Right ventricle myocardium inferior (tissue), 1 donor: ENCODE results near the gene SLC25A21. TPM values are rescaled to one million over a fixed set of nuclear protein-coding genes. Genes with fewer than 3 reads are reported as not detected.
"Not testable (repeated sequence)": the region's sequence is repeated elsewhere in the genome, so short reads cannot be mapped to it uniquely, and the experiment has no call there.

Experiments used
- ATAC-seq: fragments of 200-7000 bp; cut with Tn5 transposase; one replicate; pipeline ENCODE4 v1.9.1; 2020; ENCODE audit warnings: mild to moderate bottlenecking, moderate library complexity
- DNase-seq: peaks from one replicate; pipeline ENCODE4 v3.0.0; 2021; ENCODE audit errors: missing footprints
- intact Hi-C: fragments of 100-400 bp; cut with DNase I; formaldehyde crosslinking; loops from one replicate; pipeline ENCODE4 v1.11.0; 2022
- total RNA-seq: library from RNA; stranded (reverse); fragmentation: NEBNext Ultra II Directional; extraction: Animal tissue kit (Norgen Biotek cat#: 25700); gene quantifications from one replicate; pipeline ENCODE4 v1.2.1, GENCODE V29; 2021
- donor health status: DM: no; HTN: yes; CAD: no; lungs with severe emphysema.

Gene SLC25A21
- total RNA-seq, 1 donor from 2014 or later: 0.76 TPM

DNA sequence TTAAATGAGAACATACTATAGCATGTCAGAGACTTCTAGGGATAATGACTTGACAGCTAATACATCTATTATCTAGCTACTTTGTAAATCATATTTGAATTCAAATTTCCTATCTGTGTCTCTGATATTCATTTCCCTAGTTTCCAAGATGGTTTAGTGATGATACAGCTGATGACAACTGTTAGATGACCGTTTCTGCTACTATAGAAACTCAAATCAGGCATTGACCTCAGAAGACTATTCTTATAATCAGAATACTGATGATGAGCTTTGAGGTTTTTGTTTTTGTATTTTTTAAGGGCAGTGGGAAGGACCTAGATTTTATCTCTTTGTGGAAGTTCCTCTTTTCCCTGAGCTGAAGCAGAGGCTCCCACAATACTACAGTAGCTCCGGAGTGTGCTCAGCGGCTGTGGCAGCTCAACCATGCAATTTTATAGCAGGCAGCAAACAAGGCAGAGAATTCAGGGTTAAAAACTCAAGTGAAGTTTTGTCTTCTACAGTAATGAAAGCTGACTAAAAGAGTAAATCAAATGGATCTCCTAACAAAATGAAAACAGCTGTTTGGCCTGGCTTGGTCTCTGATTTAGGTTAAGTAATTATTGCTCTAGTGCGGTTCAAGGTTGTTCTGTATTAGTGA lies 145.1 kb downstream of the SLC25A21 start:
- ATAC-seq: no peak
- DNase-seq: no peak
- intact Hi-C loops: no loop called here

DNA sequence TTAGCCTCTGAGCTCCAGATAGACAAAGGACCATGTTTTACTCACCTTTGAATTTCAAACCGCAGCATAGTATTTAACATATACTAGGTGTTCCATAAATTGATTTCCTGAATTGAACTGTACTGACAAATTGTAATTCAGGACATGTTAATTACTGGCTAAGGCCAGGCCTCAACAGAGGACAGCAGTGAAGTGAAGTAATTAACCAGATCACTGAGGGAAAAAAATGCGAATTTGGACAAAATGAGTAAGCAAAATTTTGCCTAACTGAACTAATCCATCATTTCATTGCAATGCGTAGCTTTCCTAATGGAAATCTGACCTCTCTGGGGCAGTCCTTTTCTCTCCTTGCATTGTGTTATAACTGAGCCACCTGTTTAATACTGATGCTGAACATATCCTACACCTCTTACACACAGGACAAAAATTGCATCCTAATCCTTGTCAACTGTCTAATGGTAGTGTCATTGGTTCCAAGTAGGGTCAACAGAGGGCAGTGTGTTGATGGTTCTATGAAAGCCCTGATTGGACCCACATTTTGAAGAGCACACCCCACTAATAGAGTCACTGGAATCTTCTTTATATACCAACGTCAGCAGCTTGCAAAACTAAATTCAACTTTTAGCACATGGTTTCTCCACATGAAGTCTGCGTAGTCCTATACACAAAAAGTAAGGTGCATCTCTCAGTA lies 148.4 kb downstream of the SLC25A21 start:
- DNase-seq (no peak), ATAC-seq (no peak)
- intact Hi-C loops: no loop called here

DNA sequence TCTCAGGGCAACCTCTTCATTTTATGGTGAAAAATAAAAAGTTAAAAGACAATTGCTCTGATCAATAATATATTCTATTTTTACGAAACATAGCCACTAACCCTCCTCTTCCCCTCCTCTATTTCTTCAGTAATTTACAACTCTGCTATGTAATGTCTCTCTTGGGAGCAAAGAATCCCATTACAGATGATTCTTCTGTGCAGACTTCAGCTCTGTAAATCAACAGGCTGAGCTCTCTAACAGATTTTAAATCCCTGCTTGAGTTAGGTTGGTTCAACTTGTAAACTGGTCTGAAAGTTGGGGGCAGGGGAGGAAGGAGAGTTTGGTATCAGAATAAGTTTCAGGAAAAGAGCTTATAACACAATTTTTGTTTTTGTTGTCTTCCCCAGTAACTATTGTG lies 151.0 kb downstream of the SLC25A21 start:
- DNase-seq (no peak), ATAC-seq (no peak)
- intact Hi-C loops: no loop called here

DNA sequence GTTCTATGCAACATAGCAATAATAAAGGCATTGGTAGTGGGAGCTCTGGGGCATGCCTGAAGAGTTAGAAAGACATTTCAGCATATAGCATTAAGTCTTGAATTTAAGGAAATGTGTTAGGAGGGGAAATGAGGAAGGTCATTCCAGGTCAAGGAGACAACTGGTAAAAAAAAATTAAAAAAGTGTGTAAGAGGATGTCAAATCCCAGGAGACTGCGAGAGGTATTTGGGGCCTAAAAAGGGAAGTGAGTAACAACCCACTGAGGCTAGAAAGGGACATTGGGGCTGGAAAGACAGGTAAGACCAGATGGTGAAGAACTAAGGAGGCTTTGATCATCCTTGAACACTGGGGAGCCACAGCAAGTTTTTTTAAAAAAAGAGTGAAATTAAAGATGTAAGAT lies 152.9 kb downstream of the SLC25A21 start:
- intact Hi-C loops: no loop called here
- no peak for DNase-seq
- ATAC-seq: no peak

DNA sequence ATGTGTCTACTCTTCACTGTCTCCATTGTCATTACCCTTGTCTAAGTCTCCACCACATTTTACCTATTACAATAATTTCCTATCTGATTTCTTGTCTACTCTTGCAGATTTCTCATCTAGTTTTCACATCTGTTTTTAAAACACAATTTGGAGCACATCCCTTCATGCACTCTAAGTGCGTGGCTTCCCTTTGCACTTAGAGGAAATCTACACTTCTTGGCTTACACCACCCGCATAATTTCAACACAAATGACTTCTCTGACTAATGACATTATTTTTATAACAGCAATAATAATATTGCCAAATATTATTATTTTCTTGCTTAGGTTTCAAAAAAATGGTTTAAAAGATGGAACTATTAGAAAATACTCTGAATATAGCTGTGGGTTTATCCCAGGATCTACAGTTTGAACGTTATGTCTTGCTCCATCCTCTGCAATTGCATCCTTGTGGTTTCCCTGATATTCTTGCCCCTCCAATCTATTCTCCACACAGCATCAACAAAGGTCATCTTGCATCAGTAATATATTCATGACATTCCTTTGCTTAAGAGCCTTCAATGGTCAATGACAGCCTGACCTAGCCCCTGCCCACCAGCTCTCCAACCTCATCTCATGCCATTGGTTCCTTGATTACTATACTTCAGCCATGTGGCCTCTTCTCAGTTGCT lies 153.7 kb downstream of the SLC25A21 start:
- ATAC-seq (no peak), DNase-seq (no peak)
- intact Hi-C loops: no loop called here

DNA sequence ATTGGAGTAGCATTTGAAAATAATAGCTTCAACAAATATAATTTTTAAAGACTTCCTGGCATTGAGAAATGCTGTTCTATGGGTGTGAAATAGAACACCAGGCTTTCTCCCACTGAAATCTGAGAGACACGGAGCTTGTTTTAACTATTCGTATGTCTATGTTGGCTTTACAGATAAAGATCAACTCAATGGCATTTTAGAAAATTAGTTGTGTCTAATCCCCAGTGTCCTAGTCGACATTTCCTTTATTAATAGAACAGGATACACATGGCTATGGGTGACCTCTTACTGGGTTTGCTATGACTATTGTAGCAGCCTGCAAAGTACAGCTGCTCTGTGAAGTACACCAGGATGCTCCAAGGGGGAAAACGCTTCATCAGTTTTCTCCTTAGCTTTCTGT lies 159.3 kb downstream of the SLC25A21 start:
- no peak for DNase-seq
- ATAC-seq: no peak
- intact Hi-C loops: no loop called here

DNA sequence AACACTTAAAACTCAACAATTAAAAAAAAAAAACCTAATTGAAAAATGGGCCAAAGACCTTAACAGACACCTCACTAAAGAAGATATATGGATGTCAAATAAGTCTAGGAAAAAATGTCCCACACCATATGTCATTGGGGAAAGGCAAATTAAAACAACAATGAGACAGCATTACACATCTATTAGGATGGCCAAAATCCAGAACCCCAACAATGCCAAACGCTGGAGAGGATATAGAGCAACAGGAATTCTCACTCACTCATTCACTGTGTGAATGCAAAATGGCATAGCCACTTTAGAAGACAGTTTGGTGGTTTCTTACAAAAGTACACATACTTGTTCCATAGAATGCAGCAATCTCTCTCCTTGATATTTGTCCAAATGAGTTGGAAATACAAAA lies 173.7 kb downstream of the SLC25A21 start:
- no peak for DNase-seq
- intact Hi-C loops: no loop called here
- no peak for ATAC-seq

DNA sequence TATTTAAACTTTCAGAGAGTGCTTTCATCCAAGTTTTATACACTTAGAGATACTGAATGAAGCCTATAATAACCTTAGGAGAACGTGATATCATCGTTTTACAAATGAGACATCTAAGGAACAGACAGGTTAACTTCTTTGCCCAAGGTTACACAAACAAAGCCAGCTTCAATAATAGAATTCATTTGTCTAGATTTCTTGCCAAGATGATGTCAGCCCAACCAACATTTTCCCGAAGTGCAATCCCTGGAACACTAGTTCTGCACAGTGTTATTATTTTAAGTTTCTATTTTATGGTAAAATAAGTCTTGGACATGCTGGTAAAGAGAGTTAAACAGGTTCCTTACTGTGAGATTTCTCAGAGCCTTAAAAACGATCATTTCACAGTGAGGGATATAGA lies 174.6 kb downstream of the SLC25A21 start:
- DNase-seq: no peak
- ATAC-seq: no peak
- intact Hi-C loops: no loop called here

DNA sequence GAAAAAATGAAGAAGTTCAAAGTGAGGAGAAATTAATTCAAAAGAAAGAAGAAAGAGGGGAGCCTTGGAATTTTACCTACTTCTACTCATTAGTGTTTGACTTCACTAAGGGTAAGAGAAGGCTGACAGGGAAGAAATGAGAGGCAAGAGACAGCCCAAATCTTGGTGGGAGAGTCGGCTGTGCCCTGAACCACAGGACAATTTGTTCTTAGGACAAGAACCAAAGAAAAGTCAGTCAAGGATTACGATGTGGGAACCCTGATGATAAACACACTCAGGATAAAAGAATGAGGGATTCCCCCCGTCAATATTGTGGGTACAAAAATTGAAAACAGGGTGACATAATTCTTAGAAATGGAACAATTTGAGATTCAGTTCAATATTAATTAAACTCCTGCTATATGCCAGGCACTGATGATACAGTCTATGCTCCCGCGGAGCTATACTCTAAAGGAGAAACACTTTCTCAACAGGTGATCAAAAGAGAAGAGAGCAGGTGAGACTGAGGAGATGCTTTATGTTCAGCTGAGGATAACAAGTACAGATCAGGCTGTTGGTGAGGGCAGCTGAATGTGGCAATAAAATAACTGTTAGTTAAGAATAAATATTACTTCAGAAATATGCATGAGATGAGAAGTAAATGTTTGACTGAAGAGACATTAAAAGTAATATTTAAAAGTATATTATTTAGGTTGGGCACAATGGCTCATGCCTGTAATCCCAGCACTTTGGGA lies 175.4 kb downstream of the SLC25A21 start:
- ATAC-seq (no peak), DNase-seq (no peak)
- intact Hi-C loops: no loop called here

DNA sequence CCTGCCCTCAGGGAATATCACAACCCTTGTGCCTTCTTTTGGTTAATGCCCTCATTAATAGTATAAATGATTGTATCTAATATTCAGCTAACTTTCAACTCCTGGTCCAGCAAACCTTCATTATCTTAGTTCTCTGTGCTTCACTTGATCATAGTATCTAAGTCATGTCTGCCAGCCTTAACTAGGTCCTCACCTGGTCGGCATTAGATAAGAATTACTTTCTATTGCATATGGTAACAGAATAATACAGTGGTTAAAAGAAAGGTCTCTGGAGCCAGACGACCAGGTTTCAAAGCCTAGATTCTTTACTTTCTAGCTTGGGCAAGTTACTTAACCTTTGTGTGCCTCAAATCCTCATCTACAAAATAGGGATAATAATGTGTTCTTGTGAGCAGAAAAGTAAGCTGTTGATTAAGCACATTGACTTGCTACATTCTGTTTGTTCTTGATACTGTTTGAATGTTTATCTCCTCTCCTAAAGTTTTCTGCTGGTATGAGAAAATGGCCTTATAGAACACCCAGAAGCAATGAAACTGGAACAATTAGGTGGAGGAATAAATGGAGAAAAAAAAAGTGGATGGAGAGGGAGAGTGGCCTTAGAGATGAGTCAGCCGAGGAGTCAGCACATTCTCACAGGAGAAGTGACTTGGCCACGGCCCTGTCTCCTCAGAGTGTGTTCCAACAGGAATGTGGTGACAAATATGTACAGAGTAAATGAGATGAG lies 176.1 kb downstream of the SLC25A21 start:
- ATAC-seq: no peak
- no peak for DNase-seq
- intact Hi-C loops: no loop called here

DNA sequence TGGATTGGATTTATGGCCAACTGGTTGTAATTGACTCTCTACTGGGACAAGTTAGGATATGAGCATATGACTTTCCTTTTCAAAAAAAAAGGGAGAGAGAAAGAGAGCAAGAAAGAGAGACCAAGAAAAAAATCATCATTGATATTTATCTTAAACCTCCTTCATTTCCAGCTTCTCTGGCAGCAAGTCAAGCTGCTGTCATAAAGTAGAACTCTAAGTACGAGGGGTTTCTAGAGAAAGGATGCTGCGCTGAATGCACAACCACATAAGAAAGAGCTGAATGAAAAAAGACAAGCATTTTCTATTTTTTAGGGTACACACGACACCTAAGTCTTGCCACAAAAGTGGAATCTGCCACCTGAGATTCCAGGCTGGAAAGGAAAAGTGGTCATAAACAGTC lies 182.6 kb downstream of the SLC25A21 start:
- intact Hi-C loops: no loop called here
- no peak for ATAC-seq
- no peak for DNase-seq

DNA sequence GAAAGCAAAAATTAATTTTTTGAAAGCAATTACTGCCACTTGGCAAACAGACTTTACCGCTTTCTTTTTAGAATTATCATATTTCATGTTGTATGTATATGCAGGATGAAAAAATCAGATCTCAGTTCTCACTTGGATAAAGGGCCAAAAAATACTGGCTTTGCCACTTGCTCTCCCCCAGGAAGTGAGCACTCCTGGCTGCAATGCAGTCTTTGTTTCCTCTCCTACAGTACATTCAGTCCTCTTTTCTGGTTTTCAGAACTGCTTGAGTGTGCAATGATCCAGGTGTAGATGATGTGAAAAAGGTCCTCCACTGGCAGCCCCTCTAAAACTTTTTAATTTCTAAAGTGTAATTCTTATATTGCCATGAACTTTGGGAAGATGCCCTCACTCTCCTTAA lies 183.4 kb downstream of the SLC25A21 start:
- DNase-seq: no peak
- intact Hi-C loops: no loop called here
- no peak for ATAC-seq

DNA sequence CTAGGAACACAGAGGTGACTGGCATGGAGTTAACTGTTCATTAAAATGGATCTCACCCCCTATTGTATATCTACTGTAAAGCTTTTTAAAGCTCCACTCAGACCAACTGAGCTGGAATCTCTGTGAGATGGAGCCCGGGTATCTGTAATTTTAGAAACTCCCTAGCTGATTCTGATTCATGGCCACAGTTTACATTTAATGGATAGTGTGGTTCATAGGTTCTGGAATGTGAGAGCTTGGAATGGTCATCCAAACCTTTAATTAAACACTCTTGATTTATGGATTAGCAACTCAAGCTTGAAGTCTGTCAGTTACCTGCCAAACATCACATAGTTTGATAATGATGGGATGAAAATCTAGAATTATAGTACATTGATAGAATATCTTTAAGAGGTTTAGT lies 183.8 kb downstream of the SLC25A21 start:
- intact Hi-C loops: no loop called here
- ATAC-seq: no peak
- no peak for DNase-seq

DNA sequence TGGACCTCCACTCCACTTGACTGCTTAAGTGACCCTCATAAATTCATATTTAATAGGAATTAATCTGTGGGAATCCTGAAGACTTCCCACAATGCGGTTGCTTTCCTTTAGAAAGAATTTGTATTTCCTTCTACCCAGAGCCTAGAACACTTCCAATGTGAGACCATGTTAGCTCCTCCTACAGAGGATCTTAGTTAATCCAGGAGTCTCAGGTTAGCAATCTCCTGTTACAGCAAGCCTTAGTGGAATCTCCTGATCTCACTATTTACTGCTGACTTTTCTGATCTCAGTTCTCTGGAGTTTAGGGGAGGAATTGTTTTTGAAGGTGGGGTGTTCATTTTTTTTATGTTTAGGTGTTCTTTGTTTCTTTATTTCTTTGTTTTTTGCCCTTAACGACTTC lies 186.0 kb downstream of the SLC25A21 start:
- intact Hi-C loops: no loop called here
- DNase-seq (no peak), ATAC-seq (no peak)

DNA sequence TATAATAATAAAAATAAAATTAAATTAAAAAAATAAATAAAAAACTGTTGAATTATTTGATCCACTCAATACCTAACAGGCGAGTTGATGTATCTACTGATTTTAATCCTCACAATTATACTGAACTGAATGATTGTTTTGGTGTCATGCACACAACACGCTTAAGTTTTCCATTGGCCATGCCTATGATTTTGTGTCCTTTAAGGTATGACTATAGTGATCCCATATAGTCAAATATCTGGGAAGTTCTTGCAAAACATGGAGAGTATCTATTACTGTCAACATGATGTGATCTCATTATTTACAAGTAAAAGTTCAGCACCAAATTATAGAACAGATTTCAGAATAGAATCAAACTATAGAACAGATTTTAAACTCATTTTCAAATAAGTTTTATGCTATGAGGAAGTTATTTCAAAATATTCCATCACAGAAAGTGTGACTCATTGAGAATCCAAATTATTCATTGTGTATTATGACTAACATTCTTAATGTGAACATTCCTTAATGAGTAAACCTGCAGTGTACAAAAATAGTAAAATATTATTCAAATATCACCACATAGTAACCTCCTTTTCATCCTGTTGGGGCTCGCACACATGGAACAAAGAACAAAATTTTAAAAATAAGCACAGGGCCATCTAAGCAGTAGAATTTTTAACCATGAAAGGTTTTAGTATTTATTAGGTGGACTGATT lies 190.4 kb downstream of the SLC25A21 start:
- ATAC-seq: no peak
- no peak for DNase-seq
- intact Hi-C loops: no loop called here

DNA sequence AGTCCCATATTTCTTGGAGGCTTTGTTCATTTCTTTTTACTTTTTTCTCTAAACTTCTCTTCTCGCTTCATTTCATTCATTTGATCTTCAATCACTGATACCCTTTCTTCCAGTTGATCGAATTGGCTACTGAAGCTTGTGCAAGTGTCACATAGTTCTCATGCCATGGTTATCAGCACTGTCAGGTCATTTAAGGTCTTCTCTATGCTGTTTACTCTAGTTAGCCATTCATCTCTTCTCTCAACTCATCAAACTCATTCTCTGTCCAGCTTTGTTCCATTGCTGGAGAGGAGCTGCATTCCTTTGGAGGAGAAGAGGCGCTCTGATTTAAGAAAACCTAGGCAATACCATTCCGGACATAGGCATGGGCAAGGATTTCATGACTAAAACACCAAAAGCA lies 192.0 kb downstream of the SLC25A21 start:
- intact Hi-C loops, DNase-seq, ATAC-seq: not testable (repeated sequence)

DNA sequence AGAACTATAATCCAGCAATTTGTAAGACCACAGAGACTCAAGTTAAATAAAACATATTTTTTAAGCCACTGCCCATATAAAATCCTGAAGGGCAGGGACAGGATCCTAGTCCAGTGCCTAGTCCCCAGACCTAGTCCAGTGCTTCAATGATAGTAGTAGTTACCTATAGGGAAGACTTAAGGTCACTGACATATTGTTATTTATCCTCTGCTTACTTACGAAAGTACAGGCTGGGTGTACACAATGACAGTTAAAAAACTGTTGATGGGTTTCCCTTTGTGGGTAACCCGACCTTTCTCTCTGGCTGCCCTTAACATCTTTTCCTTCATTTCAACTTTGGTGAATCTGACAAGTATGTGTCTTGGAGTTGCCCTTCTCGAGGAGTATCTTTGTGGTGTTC lies 192.5 kb downstream of the SLC25A21 start:
- DNase-seq: no peak
- intact Hi-C loops: no loop called here
- no peak for ATAC-seq

DNA sequence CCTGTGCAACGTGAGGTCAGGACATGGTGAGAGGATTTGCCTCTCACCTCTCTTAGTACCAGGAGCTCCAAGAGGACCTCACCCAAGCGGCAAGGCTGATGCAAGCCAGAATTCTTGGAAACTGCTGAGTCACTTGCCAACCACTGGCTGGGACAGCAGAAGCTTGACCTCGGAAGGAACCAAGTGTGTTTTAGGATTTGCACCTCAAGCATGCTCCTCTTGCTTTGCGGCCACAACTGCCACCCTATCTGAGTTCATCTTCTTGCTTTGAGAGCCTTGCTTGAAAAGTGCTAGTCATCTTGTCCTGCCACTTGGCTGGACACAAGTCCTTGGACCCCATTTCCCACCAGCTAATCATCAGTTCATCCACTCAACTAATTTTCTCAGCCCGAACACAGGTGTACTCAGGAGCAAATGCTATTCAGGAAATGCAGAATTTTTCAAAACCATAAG lies 195.8 kb downstream of the SLC25A21 start:
- no peak for DNase-seq
- intact Hi-C loops: no loop called here
- ATAC-seq: no peak
